Loucy (cell line): ENCODE results near the gene CTPS2.

Experiments used
- EZH2phosphoT487 ChIP-seq: fragments of 200-600 bp; IDR thresholded peaks from 2 replicates; pipeline ENCODE4 v1.6.1; 2018; ENCODE audit warnings: antibody characterized with exemption, mild to moderate bottlenecking, moderate library complexity, borderline replicate concordance
- TF ChIP-seq, protein P1 (sequence below): fragments of 200-600 bp; sonication (generic); conservative IDR thresholded peaks from 2 replicates; pipeline ENCODE4 v1.5.1; 2014; ENCODE audit warnings: mild to moderate bottlenecking, antibody characterized with exemption, low read length

DNA sequence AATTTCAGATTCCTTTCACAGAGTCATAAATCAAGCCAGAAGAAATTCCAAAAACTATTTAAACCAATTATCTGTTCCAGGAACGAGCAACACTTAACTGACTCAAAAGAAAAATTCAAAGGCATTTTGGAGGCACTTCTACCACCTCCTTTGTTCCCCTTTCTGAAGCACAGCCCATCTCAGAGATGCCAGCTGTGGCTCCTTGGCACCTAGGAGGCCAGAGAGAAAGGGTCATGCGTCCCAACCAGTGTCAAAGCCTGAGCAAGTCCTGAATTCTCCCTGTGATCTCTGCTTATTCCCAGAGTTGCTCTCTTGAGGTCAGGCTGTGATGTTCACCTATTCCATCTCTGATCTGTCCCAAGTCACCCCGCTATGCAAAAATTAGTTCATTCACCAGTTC is 167.5 kb downstream of the CTPS2 start:
- TF ChIP-seq, protein P1, sequence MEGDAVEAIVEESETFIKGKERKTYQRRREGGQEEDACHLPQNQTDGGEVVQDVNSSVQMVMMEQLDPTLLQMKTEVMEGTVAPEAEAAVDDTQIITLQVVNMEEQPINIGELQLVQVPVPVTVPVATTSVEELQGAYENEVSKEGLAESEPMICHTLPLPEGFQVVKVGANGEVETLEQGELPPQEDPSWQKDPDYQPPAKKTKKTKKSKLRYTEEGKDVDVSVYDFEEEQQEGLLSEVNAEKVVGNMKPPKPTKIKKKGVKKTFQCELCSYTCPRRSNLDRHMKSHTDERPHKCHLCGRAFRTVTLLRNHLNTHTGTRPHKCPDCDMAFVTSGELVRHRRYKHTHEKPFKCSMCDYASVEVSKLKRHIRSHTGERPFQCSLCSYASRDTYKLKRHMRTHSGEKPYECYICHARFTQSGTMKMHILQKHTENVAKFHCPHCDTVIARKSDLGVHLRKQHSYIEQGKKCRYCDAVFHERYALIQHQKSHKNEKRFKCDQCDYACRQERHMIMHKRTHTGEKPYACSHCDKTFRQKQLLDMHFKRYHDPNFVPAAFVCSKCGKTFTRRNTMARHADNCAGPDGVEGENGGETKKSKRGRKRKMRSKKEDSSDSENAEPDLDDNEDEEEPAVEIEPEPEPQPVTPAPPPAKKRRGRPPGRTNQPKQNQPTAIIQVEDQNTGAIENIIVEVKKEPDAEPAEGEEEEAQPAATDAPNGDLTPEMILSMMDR = no peak
- no peak for TF ChIP-seq EZH2phosphoT487
